Measurements from ENCODE around the gene SPATA31D4.

The SPATA31D4 gene

GRCh38 chr9:81894891-81895290 is 33.3 kb upstream of the SPATA31D4 start:
- no peak for DNase-seq (ENCODE audit: extremely low read depth, low read depth)
- TF ChIP-seq, protein P1, sequence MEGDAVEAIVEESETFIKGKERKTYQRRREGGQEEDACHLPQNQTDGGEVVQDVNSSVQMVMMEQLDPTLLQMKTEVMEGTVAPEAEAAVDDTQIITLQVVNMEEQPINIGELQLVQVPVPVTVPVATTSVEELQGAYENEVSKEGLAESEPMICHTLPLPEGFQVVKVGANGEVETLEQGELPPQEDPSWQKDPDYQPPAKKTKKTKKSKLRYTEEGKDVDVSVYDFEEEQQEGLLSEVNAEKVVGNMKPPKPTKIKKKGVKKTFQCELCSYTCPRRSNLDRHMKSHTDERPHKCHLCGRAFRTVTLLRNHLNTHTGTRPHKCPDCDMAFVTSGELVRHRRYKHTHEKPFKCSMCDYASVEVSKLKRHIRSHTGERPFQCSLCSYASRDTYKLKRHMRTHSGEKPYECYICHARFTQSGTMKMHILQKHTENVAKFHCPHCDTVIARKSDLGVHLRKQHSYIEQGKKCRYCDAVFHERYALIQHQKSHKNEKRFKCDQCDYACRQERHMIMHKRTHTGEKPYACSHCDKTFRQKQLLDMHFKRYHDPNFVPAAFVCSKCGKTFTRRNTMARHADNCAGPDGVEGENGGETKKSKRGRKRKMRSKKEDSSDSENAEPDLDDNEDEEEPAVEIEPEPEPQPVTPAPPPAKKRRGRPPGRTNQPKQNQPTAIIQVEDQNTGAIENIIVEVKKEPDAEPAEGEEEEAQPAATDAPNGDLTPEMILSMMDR (IDR thresholded peaks at IDR 0.05; ENCODE audit: low read depth, low read length) = no peak

- no peak for DNase-seq (ENCODE audit: extremely low read depth, low read depth)
- TF ChIP-seq, protein P1 (IDR thresholded peaks at IDR 0.05; ENCODE audit: low read depth, low read length) = no peak
These were observed 32.2 kb upstream of the SPATA31D4 start for GRCh38 chr9:81896070-81896469.

DNA sequence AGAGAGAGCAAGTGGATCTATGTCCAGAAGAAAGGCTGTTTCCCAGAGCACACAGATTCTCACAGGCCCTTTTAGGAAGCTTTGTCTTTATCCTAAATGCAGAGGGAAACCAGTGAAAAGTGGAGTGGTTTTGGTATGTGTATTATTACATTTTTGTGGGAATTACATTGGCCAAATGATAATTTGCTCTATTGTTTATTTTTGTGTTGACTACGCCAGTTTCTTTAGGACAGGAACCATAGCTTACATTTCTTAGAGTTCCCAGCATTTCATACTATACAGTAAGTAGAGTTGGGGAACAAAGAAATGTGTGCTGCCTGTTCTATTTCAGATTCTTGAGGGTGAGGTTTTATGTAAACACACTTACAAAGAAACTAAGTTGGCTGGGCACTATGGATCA is 29.4 kb upstream of the SPATA31D4 start:
- TF ChIP-seq, protein P1 (IDR thresholded peaks at IDR 0.05; ENCODE audit: low read depth, low read length) = no peak
- DNase-seq (ENCODE audit: extremely low read depth, low read depth) = no peak

DNA sequence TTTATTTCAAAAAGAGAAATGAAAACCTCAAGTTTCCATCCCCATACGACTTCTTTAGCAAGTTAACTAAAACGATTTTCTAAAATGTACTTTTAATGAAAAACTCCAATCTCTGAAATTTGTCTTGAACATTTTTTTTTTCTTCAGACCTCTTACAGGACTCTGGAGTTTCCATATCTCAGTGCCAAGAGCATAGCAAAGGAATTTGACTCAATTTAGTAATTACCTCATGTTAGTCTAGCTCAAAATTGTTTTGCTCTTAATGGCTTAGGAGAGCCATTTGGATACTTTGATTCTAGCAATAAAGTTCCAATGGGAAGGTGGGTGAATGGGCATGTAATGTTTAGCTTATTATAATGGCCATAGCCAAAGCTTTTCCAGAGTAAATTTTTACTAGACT is 26.0 kb upstream of the SPATA31D4 start:
- TF ChIP-seq, protein P1 (IDR thresholded peaks at IDR 0.05; ENCODE audit: low read depth, low read length) = no peak
- no peak for DNase-seq (ENCODE audit: extremely low read depth, low read depth)

DNA sequence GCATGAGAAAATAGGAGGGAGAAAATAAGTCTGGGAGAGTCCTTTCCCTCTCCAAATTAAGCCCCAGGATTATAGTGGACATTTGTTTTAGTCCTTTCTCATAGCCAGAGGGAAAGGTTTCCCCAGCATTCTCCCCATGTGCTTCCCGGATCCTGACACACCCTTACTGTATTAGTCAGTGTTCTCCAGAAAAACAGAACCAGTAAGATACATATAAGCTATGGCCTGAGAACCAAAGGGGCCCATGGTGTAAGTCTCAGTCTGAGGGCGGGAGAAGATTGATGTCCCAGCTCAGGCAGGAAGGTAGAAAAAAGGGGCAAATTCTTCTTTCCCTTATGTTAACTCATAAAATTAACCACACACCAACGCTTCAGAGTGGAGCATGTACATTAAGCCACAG is 25.6 kb upstream of the SPATA31D4 start:
- DNase-seq (ENCODE audit: extremely low read depth, low read depth) = no peak
- TF ChIP-seq, protein P1 (IDR thresholded peaks at IDR 0.05; ENCODE audit: low read depth, low read length) = no peak

GRCh38 chr9:81906671-81907070 is 21.6 kb upstream of the SPATA31D4 start:
- TF ChIP-seq, protein P1 (IDR thresholded peaks at IDR 0.05; ENCODE audit: low read depth, low read length) = no peak
- DNase-seq (ENCODE audit: extremely low read depth, low read depth) = no peak

DNA sequence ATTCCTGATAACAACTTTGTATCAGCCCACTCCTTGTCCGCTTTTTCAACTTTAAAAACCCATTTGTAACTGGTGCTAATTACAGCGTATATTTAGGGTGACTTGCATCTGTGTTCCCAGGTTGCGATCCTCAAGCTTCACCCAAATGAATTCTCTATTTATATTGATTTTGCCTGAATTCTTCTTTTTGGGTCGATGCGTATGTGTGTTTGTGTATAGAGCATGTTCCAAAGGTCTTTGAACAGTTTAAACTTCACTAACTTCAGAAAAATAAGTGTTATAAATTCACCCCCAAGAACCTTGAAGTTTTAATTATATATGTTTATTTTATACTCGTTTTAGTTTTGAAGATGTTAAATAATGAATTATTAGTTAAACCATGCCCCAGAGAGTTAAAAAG is 16.1 kb upstream of the SPATA31D4 start:
- no peak for DNase-seq (ENCODE audit: extremely low read depth, low read depth)
- TF ChIP-seq, protein P1 (IDR thresholded peaks at IDR 0.05; ENCODE audit: low read depth, low read length) = no peak
